CD4-positive, alpha-beta memory T cell (primary cell): Measurements from ENCODE around the gene CAV1. TPM values are rescaled to one million over a fixed set of nuclear protein-coding genes. Genes with fewer than 3 reads are reported as not detected.

Source experiments
- CTCF ChIA-PET: fragments of 350-600 bp; sonication (Branson Sonifier 250); formaldehyde crosslinking; loops from one replicate; lab custom pipeline; 2021; ENCODE audit warnings: inconsistent platforms; ENCODE audit not compliant: partially characterized antibody; lab: Charles Lee
- POLR2A ChIA-PET: fragments of 350-600 bp; sonication (Branson Sonifier 250); formaldehyde crosslinking; loops from one replicate; lab custom pipeline; 2021; ENCODE audit not compliant: partially characterized antibody; lab: Charles Lee
- DNase-seq, 5 donors: peaks; one replicate each; pipeline versions ENCODE4 v3.0.0 to v3.0.0-alpha.2; 2020 to 2022; ENCODE audit warnings: mixed read lengths in 1 of 5
- H3K27ac ChIP-seq: one replicate; pipeline ENCODE4 v1.7.0; 2013; ENCODE audit warnings: low read depth, low read length
- H3K27me3 ChIP-seq: 2 replicates; pipeline ENCODE4 v1.7.0; 2013; ENCODE audit warnings: mild to moderate bottlenecking, low read length, moderate library complexity; ENCODE audit not compliant: insufficient read depth
- H3K36me3 ChIP-seq: 2 replicates; pipeline ENCODE4 v1.7.0; 2013; ENCODE audit warnings: mild to moderate bottlenecking, low read length, moderate library complexity; ENCODE audit not compliant: insufficient read depth
- H3K4me1 ChIP-seq: 2 replicates; pipeline ENCODE4 v1.7.0; 2013; ENCODE audit warnings: mild to moderate bottlenecking, low read length, moderate library complexity; ENCODE audit not compliant: insufficient read depth
- H3K4me3 ChIP-seq, 2 donors: one replicate each; pipeline ENCODE4 v1.7.0; 2013; ENCODE audit warnings: low read length in 2 of 2, mild to moderate bottlenecking in 1 of 2
- H3K9me3 ChIP-seq, 2 donors: one replicate each; pipeline ENCODE4 v1.7.0; 2013; ENCODE audit warnings: low read length in 2 of 2, control low read depth in 1 of 2; ENCODE audit not compliant: control insufficient read depth in 1 of 2
- H3K27ac Mint-ChIP-seq, 7 donors: one replicate each; pipeline ENCODE4 v1.8.0; 2020 to 2021; ENCODE audit warnings: mixed read lengths in 7 of 7, mild to moderate bottlenecking in 6 of 7, inconsistent platforms in 3 of 7, moderate library complexity in 3 of 7
- H3K27me3 Mint-ChIP-seq, 2 donors: one replicate each; pipeline ENCODE4 v1.8.0; 2020 to 2021; ENCODE audit warnings: mixed read lengths in 2 of 2
- H3K36me3 Mint-ChIP-seq, 2 donors: one replicate each; pipeline ENCODE4 v1.8.0; 2020 to 2021; ENCODE audit warnings: mixed read lengths in 2 of 2, inconsistent platforms in 1 of 2, mild to moderate bottlenecking in 1 of 2
- H3K4me1 Mint-ChIP-seq, 4 donors: one replicate each; pipeline ENCODE4 v1.8.0; 2020 to 2021; ENCODE audit warnings: mixed read lengths in 4 of 4, mild to moderate bottlenecking in 1 of 4
- H3K4me3 Mint-ChIP-seq, 8 donors: one replicate each; pipeline ENCODE4 v1.8.0; 2020 to 2021; ENCODE audit warnings: mixed read lengths in 8 of 8, mild to moderate bottlenecking in 7 of 8, moderate library complexity in 6 of 8, inconsistent platforms in 3 of 8
- H3K9me3 Mint-ChIP-seq, 8 donors: one replicate each; pipeline ENCODE4 v1.8.0; 2020 to 2021; ENCODE audit warnings: mixed read lengths in 8 of 8, mild to moderate bottlenecking in 5 of 8, inconsistent platforms in 3 of 8, moderate library complexity in 1 of 8
- intact Hi-C: fragments of 100-400 bp; cut with micrococcal nuclease; formaldehyde crosslinking; loops from one replicate; pipeline ENCODE4 v1.15.1; 2023
- polyA plus RNA-seq, 2 donors: library from polyadenylated mRNA; unstranded; fragments of 300-500 nt; fragmentation: Illumina TruSeq; gene quantifications; one replicate each; pipeline ENCODE4 v1.2.3, GENCODE V29; 2021
- total RNA-seq, 2 experiments: library from RNA; stranded (reverse); gene quantifications; one replicate each; pipeline ENCODE4 v1.2.3, GENCODE V29; 2021

CAV1 gene
- total and polyA plus RNA-seq, 4 experiments from 2014 or later, result not detected

DNA sequence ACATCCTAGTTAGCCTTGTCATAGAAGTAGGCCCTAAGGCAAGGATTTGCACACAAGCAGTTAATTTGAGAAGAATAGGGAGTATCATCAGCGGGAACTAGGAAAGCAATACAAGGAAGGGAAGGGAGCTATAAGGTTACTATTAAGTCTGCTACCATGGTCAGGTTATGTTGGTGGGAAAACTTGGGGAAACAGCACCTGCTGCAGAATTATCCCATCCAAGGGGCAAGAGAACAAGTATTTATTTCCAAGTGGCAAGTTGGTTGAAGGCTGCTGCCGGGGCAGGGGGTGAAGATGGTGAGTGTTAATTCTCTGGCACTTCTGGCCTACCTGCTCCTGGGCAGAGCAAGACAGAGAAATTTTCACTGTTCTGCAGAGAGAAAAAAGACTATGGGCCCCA lies 55.0 kb downstream of the CAV1 start:
- H3K4me1 ChIP-seq, result no peaks in the 10 kb centered on the region
- no peaks in the 10 kb centered on the region for H3K9me3 ChIP-seq
- H3K27ac ChIP-seq, result no peak overlapping the region
- no peaks in the 10 kb centered on the region for H3K36me3 ChIP-seq
- CTCF ChIA-PET, result interaction anchor here (1.2 to 4.2 kb wide), 2 partner anchors 8 to 12 kb away, joined by 3 to 28 read pairs; no protein-coding TSS in a partner anchor
- POLR2A ChIA-PET, result no interaction called here
- peaks cover 4% of the 10 kb centered on the region for H3K27me3 ChIP-seq
- intact Hi-C loops, result no loop called here
- no peak overlapping the region for H3K4me3 Mint-ChIP-seq
- H3K27ac Mint-ChIP-seq, result no peak overlapping the region
- no peak overlapping the region for H3K4me3 ChIP-seq
- peaks cover 0 to 6% (median 3%) of the 10 kb centered on the region in 4 donors for H3K4me1 Mint-ChIP-seq
- DNase-seq, result no peak
- H3K36me3 Mint-ChIP-seq, result no peaks in the 10 kb centered on the region
- peaks cover 3 to 7% of the 10 kb centered on the region in 2 donors for H3K27me3 Mint-ChIP-seq
- H3K9me3 Mint-ChIP-seq, result no peaks in the 10 kb centered on the region

DNA sequence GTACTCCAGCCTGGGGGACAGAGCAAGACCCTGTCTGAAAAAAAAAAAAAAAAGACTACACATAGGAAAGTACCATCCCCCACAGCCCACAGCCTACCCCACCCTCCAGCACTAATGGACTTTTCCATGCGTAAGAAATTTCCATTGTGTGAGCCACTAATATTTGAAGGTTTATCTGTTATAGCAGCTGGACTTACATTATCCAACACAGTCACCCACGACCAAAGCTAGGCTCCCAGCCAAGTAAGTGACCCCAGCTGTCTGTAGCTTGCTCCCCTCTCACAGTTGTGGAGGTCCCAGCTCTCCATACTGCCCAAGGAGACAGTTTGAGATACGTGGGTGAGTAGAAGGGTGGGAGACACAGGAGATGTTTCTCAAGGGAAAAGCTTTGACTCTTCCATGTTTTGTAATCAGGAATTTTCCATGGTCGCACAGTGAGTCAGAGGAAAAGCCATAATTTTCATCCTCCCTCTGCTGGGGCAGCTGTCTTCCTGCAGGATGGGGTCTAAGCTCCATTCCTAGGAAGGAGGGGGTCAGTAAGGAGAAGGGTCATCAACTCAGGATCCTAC lies 57.4 kb downstream of the CAV1 start:
- Mint-ChIP-seq H3K27ac (no peak overlapping the region), H3K9me3 (no peaks in the 10 kb centered on the region), H3K4me1 (peaks cover 0 to 6% (median 3%) of the 10 kb centered on the region in 4 donors), H3K4me3 (no peak overlapping the region), H3K36me3 (no peaks in the 10 kb centered on the region), H3K27me3 (peaks cover 1 to 5% of the 10 kb centered on the region in 2 donors)
- Histone ChIP-seq H3K27me3 (no peaks in the 10 kb centered on the region), H3K4me3 (no peak overlapping the region), H3K4me1 (no peaks in the 10 kb centered on the region), H3K9me3 (no peaks in the 10 kb centered on the region), H3K27ac (no peak overlapping the region), H3K36me3 (no peaks in the 10 kb centered on the region)
- no peak for DNase-seq
- POLR2A ChIA-PET, result no interaction called here
- CTCF ChIA-PET, result interaction anchor here (1.1 to 4.2 kb wide), 4 partner anchors 9 to 409 kb away, joined by 3 to 28 read pairs (median 4); no protein-coding TSS in a partner anchor
- intact Hi-C loops, result no loop called here

DNA sequence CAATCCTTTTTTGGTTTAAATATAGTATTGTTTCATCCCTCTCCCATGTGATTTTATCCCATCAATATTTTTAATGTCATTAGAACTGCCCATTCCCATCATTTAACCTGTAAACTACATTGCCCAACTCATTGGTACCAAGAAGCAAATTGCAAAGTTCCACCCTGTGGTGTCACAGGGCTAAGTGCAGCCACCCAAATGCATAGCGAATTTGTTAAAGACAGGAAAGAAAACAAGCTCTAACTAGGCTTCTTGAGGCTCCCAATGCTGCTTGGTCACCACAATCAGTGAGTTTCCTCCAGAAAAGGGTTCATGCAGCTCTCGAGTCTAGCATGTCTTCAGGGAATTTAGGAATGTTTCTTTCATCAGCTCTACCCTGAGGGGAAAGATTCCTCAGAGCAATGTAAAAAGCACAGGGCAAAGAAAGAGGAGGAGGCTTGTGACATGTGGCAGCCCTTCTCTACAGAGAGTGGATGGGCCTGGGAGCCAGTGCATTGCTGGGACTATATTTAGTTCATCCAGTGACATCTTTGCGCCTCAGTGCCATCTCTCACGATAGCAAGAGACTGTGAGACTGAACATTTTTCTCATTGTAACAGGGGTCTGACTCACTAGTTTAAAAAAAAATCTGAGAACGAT lies 58.1 kb downstream of the CAV1 start:
- no peak for DNase-seq
- Histone ChIP-seq H3K27me3 (no peaks in the 10 kb centered on the region), H3K9me3 (no peaks in the 10 kb centered on the region), H3K4me3 (no peak overlapping the region), H3K27ac (no peak overlapping the region), H3K4me1 (no peaks in the 10 kb centered on the region), H3K36me3 (no peaks in the 10 kb centered on the region)
- Mint-ChIP-seq H3K9me3 (no peaks in the 10 kb centered on the region), H3K4me3 (peak overlapping the region in 2 of 8 donors; percentile 45 to 47), H3K36me3 (no peaks in the 10 kb centered on the region), H3K27ac (peak overlapping the region in 2 of 7 donors; percentile 31 to 66), H3K4me1 (peaks cover 0 to 6% (median 4%) of the 10 kb centered on the region in 4 donors), H3K27me3 (peaks cover 0 to 1% of the 10 kb centered on the region in 2 donors)
- CTCF ChIA-PET, result interaction anchor here (1.1 to 4.2 kb wide), 4 partner anchors 9 to 410 kb away, joined by 3 to 28 read pairs (median 4); no protein-coding TSS in a partner anchor
- intact Hi-C loops, result no loop called here
- POLR2A ChIA-PET, result no interaction called here

DNA sequence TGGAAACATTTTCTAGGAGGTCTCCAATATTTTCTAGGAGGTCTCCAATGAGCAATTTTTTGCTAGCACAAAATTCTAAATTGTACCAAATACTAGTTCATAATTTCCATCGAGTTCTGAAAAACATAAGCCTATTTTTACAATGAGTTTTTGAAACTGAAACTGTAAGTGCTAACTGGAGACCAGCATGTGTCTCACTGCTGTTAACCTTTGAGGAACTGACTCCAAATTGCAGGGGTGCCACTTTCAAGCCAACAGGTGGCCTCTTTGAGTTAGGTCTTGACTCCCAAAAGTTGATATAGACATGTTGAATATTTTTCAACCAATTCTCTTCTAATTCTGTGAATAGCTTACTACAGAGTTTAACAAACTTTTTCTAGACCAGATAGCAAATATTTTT lies 58.8 kb downstream of the CAV1 start:
- Histone ChIP-seq H3K4me3 (no peak overlapping the region), H3K27me3 (no peaks in the 10 kb centered on the region), H3K4me1 (no peaks in the 10 kb centered on the region), H3K9me3 (no peaks in the 10 kb centered on the region), H3K27ac (no peak overlapping the region), H3K36me3 (no peaks in the 10 kb centered on the region)
- no peak overlapping the region for H3K27ac Mint-ChIP-seq
- H3K4me1 Mint-ChIP-seq, result peaks cover 2 to 13% (median 8%) of the 10 kb centered on the region in 4 donors
- no peak for DNase-seq
- intact Hi-C loops, result no loop called here
- H3K9me3 Mint-ChIP-seq, result no peaks in the 10 kb centered on the region
- peaks cover 0 to 1% of the 10 kb centered on the region in 2 donors for H3K27me3 Mint-ChIP-seq
- H3K4me3 Mint-ChIP-seq, result no peak overlapping the region
- CTCF ChIA-PET, result interaction anchor here (1.1 to 4.2 kb wide), 2 partner anchors 8 to 410 kb away, joined by 3 to 28 read pairs; no protein-coding TSS in a partner anchor
- no peaks in the 10 kb centered on the region for H3K36me3 Mint-ChIP-seq
- POLR2A ChIA-PET, result no interaction called here

DNA sequence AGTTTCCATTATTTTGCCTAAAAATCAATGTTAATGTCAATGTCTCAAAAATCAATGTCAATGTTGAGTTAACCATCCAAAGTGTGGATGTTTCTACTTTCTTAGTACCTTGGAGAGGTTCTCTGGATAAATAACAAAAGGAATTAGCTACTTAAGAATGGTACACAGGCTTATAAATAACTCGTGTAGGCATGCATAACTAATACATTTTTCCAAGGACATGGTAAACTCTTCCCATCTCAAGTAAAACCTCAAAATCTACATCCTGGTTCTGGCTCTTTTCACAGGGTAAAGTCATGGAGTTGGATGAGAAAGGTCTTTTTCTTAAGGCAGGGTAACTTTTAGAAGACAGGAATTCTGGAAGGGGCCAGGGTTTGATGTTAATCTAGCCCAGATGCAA lies 59.9 kb downstream of the CAV1 start:
- Mint-ChIP-seq H3K4me1 (peaks cover 2 to 17% (median 11%) of the 10 kb centered on the region in 4 donors), H3K9me3 (no peaks in the 10 kb centered on the region), H3K36me3 (no peaks in the 10 kb centered on the region), H3K27me3 (peaks cover 0 to 1% of the 10 kb centered on the region in 2 donors), H3K27ac (no peak overlapping the region), H3K4me3 (no peak overlapping the region)
- Histone ChIP-seq H3K27ac (no peak overlapping the region), H3K27me3 (no peaks in the 10 kb centered on the region), H3K4me1 (no peaks in the 10 kb centered on the region), H3K36me3 (no peaks in the 10 kb centered on the region), H3K9me3 (no peaks in the 10 kb centered on the region), H3K4me3 (no peak overlapping the region)
- ChIA-PET CTCF (interaction anchor here (0.9 to 2.0 kb wide), 3 partner anchors 10 to 411 kb away, joined by 3 to 7 read pairs (median 4); no protein-coding TSS in a partner anchor), POLR2A (no interaction called here)
- intact Hi-C loops, result loop anchor here (5.0 kb wide), 1 partner anchor 347 kb away; no protein-coding TSS in a partner anchor
- DNase-seq, result no peak

DNA sequence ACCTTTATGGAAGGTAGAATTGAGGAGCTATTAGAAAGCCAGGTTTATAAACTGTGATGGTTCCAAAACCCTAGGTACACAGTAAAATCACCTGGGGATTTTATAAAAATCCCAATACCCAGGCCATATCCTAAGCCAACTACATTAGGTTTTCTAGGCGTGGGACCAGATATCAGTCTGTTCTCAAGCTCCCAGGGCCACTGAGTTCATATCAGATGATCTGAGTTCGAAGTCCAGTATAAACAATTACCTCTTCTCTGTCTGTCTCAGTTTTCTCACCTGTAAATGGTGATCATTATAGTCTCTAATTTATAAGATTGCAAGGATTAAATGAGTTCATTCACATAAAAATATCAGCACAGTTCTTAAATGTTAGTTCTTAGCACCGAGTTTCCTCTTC lies 60.6 kb downstream of the CAV1 start:
- ChIA-PET POLR2A (no interaction called here), CTCF (interaction anchor here (0.9 to 2.0 kb wide), 3 partner anchors 9 to 409 kb away, joined by 4 to 7 read pairs (median 5); no protein-coding TSS in a partner anchor)
- Histone ChIP-seq H3K27ac (no peak overlapping the region), H3K9me3 (no peaks in the 10 kb centered on the region), H3K27me3 (no peaks in the 10 kb centered on the region), H3K4me3 (no peak overlapping the region), H3K4me1 (no peaks in the 10 kb centered on the region), H3K36me3 (no peaks in the 10 kb centered on the region)
- peaks cover 2 to 17% (median 11%) of the 10 kb centered on the region in 4 donors for H3K4me1 Mint-ChIP-seq
- intact Hi-C loops, result loop anchor here (5.0 kb wide), 1 partner anchor 348 kb away; no protein-coding TSS in a partner anchor
- no peaks in the 10 kb centered on the region for H3K9me3 Mint-ChIP-seq
- no peaks in the 10 kb centered on the region for H3K36me3 Mint-ChIP-seq
- no peak for DNase-seq
- peaks cover 2 to 4% of the 10 kb centered on the region in 2 donors for H3K27me3 Mint-ChIP-seq
- H3K4me3 Mint-ChIP-seq, result no peak overlapping the region
- H3K27ac Mint-ChIP-seq, result no peak overlapping the region

DNA sequence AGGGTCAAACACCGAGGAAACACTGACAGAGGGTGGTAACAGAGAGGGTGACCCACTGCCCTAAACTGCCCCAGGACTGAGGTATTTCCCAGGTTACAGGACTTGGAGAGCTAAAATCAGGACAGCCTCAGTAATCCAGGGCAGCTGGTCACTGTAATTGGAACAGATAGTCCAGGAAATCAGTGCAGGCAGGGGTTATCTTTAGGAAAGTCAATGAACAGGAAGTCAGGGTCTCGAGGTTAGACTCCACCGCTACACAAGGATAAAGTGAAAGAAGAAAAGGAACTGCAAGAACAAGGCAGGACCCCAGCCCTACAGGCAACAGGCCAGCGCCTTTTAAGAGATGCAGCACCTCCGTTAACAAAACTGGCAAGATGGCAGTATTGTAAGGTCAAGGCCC lies 61.1 kb downstream of the CAV1 start:
- no peak overlapping the region for H3K27ac ChIP-seq
- no peaks in the 10 kb centered on the region for H3K27me3 ChIP-seq
- ChIA-PET CTCF (interaction anchor here (1.0 to 3.5 kb wide), 4 partner anchors 9 to 413 kb away, joined by 5 to 14 read pairs (median 8); no protein-coding TSS in a partner anchor), POLR2A (no interaction called here)
- H3K36me3 Mint-ChIP-seq, result no peaks in the 10 kb centered on the region
- no peak overlapping the region for H3K4me3 ChIP-seq
- H3K27me3 Mint-ChIP-seq, result peaks cover 2 to 4% of the 10 kb centered on the region in 2 donors
- intact Hi-C loops, result loop anchor here (5.0 kb wide), 1 partner anchor 349 kb away; no protein-coding TSS in a partner anchor
- no peaks in the 10 kb centered on the region for H3K9me3 Mint-ChIP-seq
- H3K4me1 Mint-ChIP-seq, result peaks cover 2 to 17% (median 11%) of the 10 kb centered on the region in 4 donors
- no peaks in the 10 kb centered on the region for H3K9me3 ChIP-seq
- no peaks in the 10 kb centered on the region for H3K4me1 ChIP-seq
- H3K4me3 Mint-ChIP-seq, result no peak overlapping the region
- no peaks in the 10 kb centered on the region for H3K36me3 ChIP-seq
- DNase-seq, result no peak
- H3K27ac Mint-ChIP-seq, result no peak overlapping the region
